DND-41 (cell line): ENCODE data around the gene TMEM165.

Experiments
- EZH2 ChIP-seq: IDR thresholded peaks from 3 replicates; pipeline ENCODE4 v1.6.1; 2012; ENCODE audit warnings: borderline replicate concordance, low read depth, mild to moderate bottlenecking, moderate library complexity, low read length, inconsistent platforms; ENCODE audit not compliant: severe bottlenecking
- TF ChIP-seq, protein P1 (sequence below): IDR thresholded peaks from 2 replicates; pipeline ENCODE4 v1.5.1; 2012; ENCODE audit warnings: borderline replicate concordance, low read length, moderate library complexity, mild to moderate bottlenecking; ENCODE audit not compliant: poor library complexity, severe bottlenecking; ENCODE audit errors: extremely low read depth

DNA sequence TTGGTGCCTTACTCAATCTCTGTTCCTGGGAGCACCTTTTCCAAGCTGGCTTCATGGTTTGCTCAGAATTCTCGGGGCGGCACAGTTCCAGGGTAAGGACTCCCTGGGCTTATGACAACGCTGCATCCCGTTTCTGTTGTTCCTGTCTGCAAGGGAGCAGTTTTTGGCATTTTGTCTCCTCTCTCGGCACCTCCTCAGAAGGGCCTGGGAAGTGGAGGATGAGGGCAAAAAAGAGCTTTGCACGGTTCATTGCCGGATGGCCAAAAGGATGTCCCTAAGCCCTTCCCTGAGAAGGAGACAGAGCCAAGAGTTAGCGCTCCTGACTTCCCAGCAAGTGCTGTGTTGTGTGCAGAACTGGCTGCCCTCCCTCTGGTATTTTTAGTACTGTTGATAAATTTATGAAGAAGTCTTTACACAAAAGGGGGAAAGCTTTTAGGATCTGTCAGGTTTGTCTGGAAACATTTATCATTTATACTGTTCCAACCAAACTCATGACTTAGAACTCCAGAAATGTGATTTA, 36.3 kb upstream of the TMEM165 start:
- TF ChIP-seq, protein P1, sequence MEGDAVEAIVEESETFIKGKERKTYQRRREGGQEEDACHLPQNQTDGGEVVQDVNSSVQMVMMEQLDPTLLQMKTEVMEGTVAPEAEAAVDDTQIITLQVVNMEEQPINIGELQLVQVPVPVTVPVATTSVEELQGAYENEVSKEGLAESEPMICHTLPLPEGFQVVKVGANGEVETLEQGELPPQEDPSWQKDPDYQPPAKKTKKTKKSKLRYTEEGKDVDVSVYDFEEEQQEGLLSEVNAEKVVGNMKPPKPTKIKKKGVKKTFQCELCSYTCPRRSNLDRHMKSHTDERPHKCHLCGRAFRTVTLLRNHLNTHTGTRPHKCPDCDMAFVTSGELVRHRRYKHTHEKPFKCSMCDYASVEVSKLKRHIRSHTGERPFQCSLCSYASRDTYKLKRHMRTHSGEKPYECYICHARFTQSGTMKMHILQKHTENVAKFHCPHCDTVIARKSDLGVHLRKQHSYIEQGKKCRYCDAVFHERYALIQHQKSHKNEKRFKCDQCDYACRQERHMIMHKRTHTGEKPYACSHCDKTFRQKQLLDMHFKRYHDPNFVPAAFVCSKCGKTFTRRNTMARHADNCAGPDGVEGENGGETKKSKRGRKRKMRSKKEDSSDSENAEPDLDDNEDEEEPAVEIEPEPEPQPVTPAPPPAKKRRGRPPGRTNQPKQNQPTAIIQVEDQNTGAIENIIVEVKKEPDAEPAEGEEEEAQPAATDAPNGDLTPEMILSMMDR, result no peak
- TF ChIP-seq EZH2, result no peak
